Measurements from ENCODE around the gene AFG3L2. TPM values are rescaled to one million over a fixed set of nuclear protein-coding genes. Genes with fewer than 3 reads are reported as not detected.

AFG3L2 gene
- 100 to 1,000 TPM in 2 of 4 donors, 10 to 100 TPM in 2; 88.8 to 163 (median 103) TPM for total RNA-seq
- 100 to 1,000 TPM in 2 of 3 donors, 10 to 100 TPM in 1; 90.7 to 126 (median 106) TPM for polyA plus RNA-seq
- long read RNA-seq, donor 1, transcript AFG3L2-201 (17 exons, 3,247 nt), result major isoform, 173 of 207 reads
- long read RNA-seq, donor 1, partial matches to known transcripts, result 10 of 207 reads
- long read RNA-seq, donor 1, other reads (novel, unspliced or antisense), result 24 of 207 reads
- long read RNA-seq, donor 2, transcript AFG3L2-201 (17 exons, 3,247 nt), result major isoform, 405 of 485 reads
- long read RNA-seq, donor 2, partial matches to known transcripts, result 34 of 485 reads
- long read RNA-seq, donor 2, other reads (novel, unspliced or antisense), result 46 of 485 reads

- DNase-seq (peak; percentile 100), ATAC-seq (peak; percentile 90 to 93 (median 92))
- TF ChIP-seq CTCF (IDR thresholded peaks at IDR 0.05), result no peak
- intact Hi-C loops (cut with DNase I), result loop anchor here in 1 of 2 donors (5.0 kb wide), 1 partner anchor 40 kb away; no protein-coding TSS in a partner anchor
- Histone ChIP-seq H3K9me3 (no peaks in the 10 kb centered on the region), H3K4me1 (peaks cover 42% of the 10 kb centered on the region), H3K27ac (peak within 1 kb of the TSS; percentile 99), H3K27me3 (ENCODE audit: insufficient read depth in 3 of 3, low read length in 2 of 3) (no peaks in the 10 kb centered on the region), H3K4me3 (peak within 1 kb of the TSS; percentile 85), H3K36me3 (ENCODE audit: insufficient read depth in 1 of 2, low read depth in 1 of 2) (no peaks in the 10 kb centered on the region)
- 0 to 1% (median 0%) methylated on average over 57 to 100 of the region's 100 CpGs for WGBS, 3 donors
Observed at GRCh38 chr18:12376754-12377555, at the start of gene AFG3L2. AFG3L2 (minus strand) TSS chr18:12377227; CDS start chr18:12377082, 145 bp downstream.

- DNase-seq, result no peak
- H3K36me3 ChIP-seq (ENCODE audit: insufficient read depth in 1 of 2, low read depth in 1 of 2), result no peaks in the 10 kb centered on the region
- no peaks in the 10 kb centered on the region for H3K9me3 ChIP-seq
- TF ChIP-seq CTCF (IDR thresholded peaks at IDR 0.05), result no peak
- intact Hi-C loops (cut with DNase I), result no loop called here
- WGBS, 3 donors, result 88 to 97% (median 92%) methylated on average over 4 of the region's 4 CpGs
- ATAC-seq, result no peak
- H3K4me3 ChIP-seq, result no peak overlapping the region
- no peaks in the 10 kb centered on the region for H3K4me1 ChIP-seq
- H3K27ac ChIP-seq, result no peak overlapping the region
- peaks cover 0 to 8% (median 8%) of the 10 kb centered on the region in 3 donors for H3K27me3 ChIP-seq (ENCODE audit: insufficient read depth in 3 of 3, low read length in 2 of 3)
Observed at GRCh38 chr18:12424252-12424651, 47.2 kb upstream of the AFG3L2 start.

GRCh38 chr18:12423820-12424219 lies 46.8 kb upstream of the AFG3L2 start:
- Histone ChIP-seq H3K27me3 (ENCODE audit: insufficient read depth in 3 of 3, low read length in 2 of 3) (peaks cover 0 to 8% (median 8%) of the 10 kb centered on the region in 3 donors), H3K27ac (no peak overlapping the region), H3K36me3 (ENCODE audit: insufficient read depth in 1 of 2, low read depth in 1 of 2) (no peaks in the 10 kb centered on the region), H3K4me1 (no peaks in the 10 kb centered on the region), H3K9me3 (no peaks in the 10 kb centered on the region), H3K4me3 (no peak overlapping the region)
- DNase-seq (no peak), ATAC-seq (peak in 2 of 4 donors; percentile 31 to 39)
- intact Hi-C loops (cut with DNase I), result no loop called here
- TF ChIP-seq CTCF (IDR thresholded peaks at IDR 0.05), result no peak
- 73 to 93% (median 81%) methylated on average over 5 of the region's 5 CpGs for WGBS, 3 donors

GRCh38 chr18:12423393-12423792 lies 46.4 kb upstream of the AFG3L2 start:
- ATAC-seq, result no peak

More at GRCh38 chr18:12423393-12423792, 46.4 kb upstream of the AFG3L2 start:
- 91 to 95% (median 93%) methylated on average over 10 of the region's 10 CpGs for WGBS, 3 donors
- no peaks in the 10 kb centered on the region for H3K9me3 ChIP-seq
- H3K4me3 ChIP-seq, result no peak overlapping the region
- no peak for DNase-seq
- intact Hi-C loops (cut with DNase I), result no loop called here
- peaks cover 0 to 8% (median 8%) of the 10 kb centered on the region in 3 donors for H3K27me3 ChIP-seq (ENCODE audit: insufficient read depth in 3 of 3, low read length in 2 of 3)
- no peak overlapping the region for H3K27ac ChIP-seq
- H3K4me1 ChIP-seq, result no peaks in the 10 kb centered on the region
- no peak for TF ChIP-seq CTCF (IDR thresholded peaks at IDR 0.05)
- H3K36me3 ChIP-seq (ENCODE audit: insufficient read depth in 1 of 2, low read depth in 1 of 2), result no peaks in the 10 kb centered on the region
